VCaP (cell line): ENCODE measurements around the gene AMACR.

Source experiments
- H3K27ac ChIP-seq: fragments of 450-650 bp; 2 replicates; pipeline ENCODE4 v1.5.1; 2017
- CTCF ChIP-seq: fragments of 450-650 bp; conservative IDR thresholded peaks from 2 replicates; pipeline ENCODE4 v1.5.1; 2017; ENCODE audit warnings: mild to moderate bottlenecking, moderate library complexity

Gene AMACR

GRCh38 chr5:33938881-33939280 lies 69.0 kb downstream of the AMACR start:
- no peak overlapping the region for H3K27ac ChIP-seq
- no peak for TF ChIP-seq CTCF

GRCh38 chr5:33938507-33938796 lies 69.4 kb downstream of the AMACR start:
- no peak for TF ChIP-seq CTCF
- no peak overlapping the region for H3K27ac ChIP-seq

- no peak for TF ChIP-seq CTCF
- no peak overlapping the region for H3K27ac ChIP-seq
Measured at GRCh38 chr5:33937707-33938506, 69.9 kb downstream of the AMACR start.

GRCh38 chr5:33937017-33937706 lies 70.7 kb downstream of the AMACR start:
- no peak overlapping the region for H3K27ac ChIP-seq
- no peak for TF ChIP-seq CTCF

GRCh38 chr5:33936381-33937016 lies 71.4 kb downstream of the AMACR start, which contains the start of gene RXFP3:
Gene RXFP3 (plus strand): TSS chr5:33936386. CDS start chr5:33936741, 355 bp downstream.
- H3K27ac ChIP-seq: no peak within 1 kb of the TSS; the same call in 1 of the 2 replicates
- TF ChIP-seq CTCF: no peak
